B cell (primary cell): ENCODE results near the gene CEP164. TPM values are rescaled to one million over a fixed set of nuclear protein-coding genes. Genes with fewer than 3 reads are reported as not detected.

Experiments
- ATAC-seq: fragments of 200-7000 bp; cut with Tn5 transposase; one replicate; pipeline ENCODE4 v1.10.0; 2021; ENCODE audit warnings: low read depth, mild to moderate bottlenecking, moderate number of reproducible peaks, moderate library complexity
- CTCF ChIA-PET: fragments of 350-600 bp; sonication (Branson Sonifier 250); formaldehyde crosslinking; loops from one replicate; lab custom pipeline; 2021; ENCODE audit warnings: antibody characterized with exemption, inconsistent platforms; lab: Charles Lee
- POLR2A ChIA-PET: fragments of 350-600 bp; sonication (Branson Sonifier 250); formaldehyde crosslinking; loops from one replicate; lab custom pipeline; 2021; ENCODE audit warnings: antibody characterized with exemption; lab: Charles Lee
- DNase-seq: peaks from one replicate; pipeline ENCODE4 v3.0.0; 2013
- H2AFZ ChIP-seq: 2 replicates; pipeline ENCODE4 v1.6.1; 2012; ENCODE audit warnings: mild to moderate bottlenecking, low read depth, low read length; ENCODE audit not compliant: insufficient read depth, poor library complexity, severe bottlenecking
- H3K27ac ChIP-seq, 2 donors: 1 replicate in 1 of 2; 2 replicates in 1 of 2; pipeline ENCODE4 v1.5.1; 2012 to 2013; ENCODE audit warnings: low read length in 2 of 2, mild to moderate bottlenecking in 2 of 2, moderate library complexity in 1 of 2
- H3K27me3 ChIP-seq, 4 experiments: fragments of 200-600 bp in 1 of 4; sonication (generic) in 1 of 4; replicated peaks in 1 of 4; 1 replicate in 2 of 4; 2 replicates in 2 of 4; pipeline versions ENCODE4 v1.6.1 to v1.7.0; 2013 to 2016; ENCODE audit warnings: low read length in 3 of 4, mild to moderate bottlenecking in 2 of 4, mixed read lengths in 1 of 4, moderate library complexity in 1 of 4; ENCODE audit not compliant: insufficient read depth in 4 of 4, control insufficient read depth in 3 of 4; ENCODE audit errors: control extremely low read depth in 1 of 4
- H3K36me3 ChIP-seq, 2 experiments: replicated peaks in 1 of 2; 1 replicate in 1 of 2; 2 replicates in 1 of 2; pipeline versions ENCODE4 v1.6.1 to v1.7.1; 2013; ENCODE audit warnings: low read length in 1 of 2; ENCODE audit not compliant: insufficient read depth in 2 of 2, control insufficient read depth in 1 of 2; ENCODE audit errors: control extremely low read depth in 1 of 2, extremely low read depth in 1 of 2
- H3K4me1 ChIP-seq, 2 donors: fragments of 200-600 bp in 1 of 2; sonication (generic) in 1 of 2; 1 replicate in 1 of 2; 2 replicates in 1 of 2; pipeline versions ENCODE4 v1.5.1 to v1.6.1; 2013 to 2017; ENCODE audit warnings: low read length in 2 of 2; ENCODE audit not compliant: control insufficient read depth in 2 of 2, insufficient read depth in 2 of 2
- H3K4me2 ChIP-seq: replicated peaks from 2 replicates; pipeline ENCODE3; 2012; ENCODE audit warnings: mild to moderate bottlenecking, low read depth, low read length; ENCODE audit not compliant: poor library complexity, severe bottlenecking
- H3K4me3 ChIP-seq, 5 experiments: fragments of 200-600 bp in 1 of 5; sonication (generic) in 1 of 5; 1 replicate in 3 of 5; 2 replicates in 2 of 5; pipeline versions ENCODE4 v1.5.1 to v1.7.0; 2011 to 2016; ENCODE audit warnings: low read length in 4 of 5, mild to moderate bottlenecking in 4 of 5, low read depth in 2 of 5, control low read depth in 1 of 5, moderate library complexity in 1 of 5; ENCODE audit not compliant: insufficient read depth in 1 of 5; ENCODE audit errors: control extremely low read depth in 1 of 5, extremely low read depth in 1 of 5
- H3K79me2 ChIP-seq: fragments of 200-600 bp; sonication (generic); one replicate; pipeline ENCODE4 v1.6.0; 2016; ENCODE audit warnings: low read length; ENCODE audit not compliant: control insufficient read depth, insufficient read depth
- H3K9ac ChIP-seq: fragments of 200-600 bp; sonication (generic); 2 replicates; pipeline ENCODE4 v1.6.1; 2017; ENCODE audit warnings: mild to moderate bottlenecking, low read length, moderate library complexity
- H3K9me3 ChIP-seq, 3 donors: one replicate each; pipeline versions ENCODE4 v1.6.1 to v1.7.1; 2013; ENCODE audit warnings: low read length in 2 of 3; ENCODE audit not compliant: control insufficient read depth in 2 of 3, insufficient read depth in 1 of 3; ENCODE audit errors: control extremely low read depth in 1 of 3
- H4K20me1 ChIP-seq: 2 replicates; pipeline ENCODE4 v1.6.0; 2012; ENCODE audit warnings: mild to moderate bottlenecking, low read length; ENCODE audit not compliant: insufficient read depth, control insufficient read depth, poor library complexity, severe bottlenecking
- H3K27ac Mint-ChIP-seq: one replicate; pipeline ENCODE4 v1.8.0; 2021; ENCODE audit warnings: mixed read lengths
- H3K27me3 Mint-ChIP-seq: one replicate; pipeline ENCODE4 v1.8.0; 2021; ENCODE audit warnings: mixed read lengths
- H3K4me1 Mint-ChIP-seq: one replicate; pipeline ENCODE4 v1.8.0; 2021; ENCODE audit warnings: mixed read lengths
- H3K4me3 Mint-ChIP-seq: one replicate; pipeline ENCODE4 v1.8.0; 2021; ENCODE audit warnings: mixed read lengths
- H3K9me3 Mint-ChIP-seq: one replicate; pipeline ENCODE4 v1.8.0; 2022; ENCODE audit warnings: mixed read lengths; ENCODE audit not compliant: insufficient read depth
- CTCF ChIP-seq: fragments of 200-600 bp; IDR thresholded peaks from one replicate; pipeline ENCODE4 v1.8.0; 2022; ENCODE audit warnings: antibody characterized with exemption, mild to moderate bottlenecking
- EZH2 ChIP-seq: IDR thresholded peaks from 2 replicates; pipeline ENCODE4 v1.6.1; 2012; ENCODE audit warnings: borderline replicate concordance, low read depth, mild to moderate bottlenecking, moderate library complexity, low read length; ENCODE audit not compliant: insufficient read depth, poor library complexity, severe bottlenecking
- WGBS: methylation state at CpG from one replicate; pipeline ENCODE4 v1.1.5; 2013; ENCODE audit warnings: missing lambda C conversion rate; ENCODE audit not compliant: insufficient coverage; 5-methylcytosine and 5-hydroxymethylcytosine counted together
- intact Hi-C: fragments of 100-400 bp; cut with micrococcal nuclease; formaldehyde crosslinking; loops from one replicate; pipeline ENCODE4 v1.10.0; 2022
- polyA plus RNA-seq: library from polyadenylated mRNA; depleted of rRNA; stranded (reverse); fragments of >200 nt; gene quantifications from 2 replicates; pipeline ENCODE4 v1.2.3, GENCODE V29; 2012
- total RNA-seq, 2 donors: library from RNA; stranded (reverse); fragments of 120-200 nt in 1 of 2; gene quantifications; 1 replicate in 1 of 2; 2 replicates in 1 of 2; pipeline versions ENCODE4 v1.2.3 to v1.2.4, GENCODE V29; 2013 to 2022

CEP164 gene
- total and polyA plus RNA-seq, 2 donors (not counting 1 experiment from before 2014, with no cell fraction given) = 31.5 to 54.8 TPM

GRCh38 chr11:117418737-117419481 is 91.3 kb downstream of the CEP164 start:
- no peak for TF ChIP-seq EZH2
- TF ChIP-seq CTCF = no peak
- DNase-seq = no peak
- H3K9ac ChIP-seq = no peak overlapping the region
- no peak overlapping the region for H3K27ac ChIP-seq
- no peak overlapping the region for H3K4me3 ChIP-seq
- no peaks in the 10 kb centered on the region for H3K4me1 ChIP-seq
- no peak overlapping the region for H2AFZ ChIP-seq
- H3K27me3 ChIP-seq = no peaks in the 10 kb centered on the region
- peaks cover 0 to 2% (median 0%) of the 10 kb centered on the region in 3 donors for H3K9me3 ChIP-seq
- ATAC-seq = no peak
- no peaks in the 10 kb centered on the region for H4K20me1 ChIP-seq
- no peaks in the 10 kb centered on the region for H3K79me2 ChIP-seq
- no peaks in the 10 kb centered on the region for H3K36me3 ChIP-seq
- no peak overlapping the region for H3K4me3 Mint-ChIP-seq
- H3K27ac Mint-ChIP-seq = no peak overlapping the region
- H3K4me1 Mint-ChIP-seq = no peaks in the 10 kb centered on the region
- no peak overlapping the region for H3K4me2 ChIP-seq
- ChIA-PET CTCF (no interaction called here), POLR2A (interaction anchor here (0.7 kb wide), 1 partner anchor 10 kb away, joined by 3 read pairs; no protein-coding TSS in a partner anchor)
- intact Hi-C loops = no loop called here
- no peaks in the 10 kb centered on the region for H3K9me3 Mint-ChIP-seq
- H3K27me3 Mint-ChIP-seq = peaks cover 7% of the 10 kb centered on the region
- 96% methylated on average over 4 of the region's 12 CpGs for WGBS

GRCh38 chr11:117419482-117420142 is 92.0 kb downstream of the CEP164 start:
- Histone ChIP-seq H3K4me3 (no peak overlapping the region), H3K36me3 (no peaks in the 10 kb centered on the region), H3K27me3 (no peaks in the 10 kb centered on the region), H2AFZ (no peak overlapping the region), H3K4me1 (no peaks in the 10 kb centered on the region), H3K27ac (no peak overlapping the region), H4K20me1 (no peaks in the 10 kb centered on the region), H3K4me2 (no peak overlapping the region), H3K9me3 (peaks cover 0 to 2% (median 0%) of the 10 kb centered on the region in 3 donors), H3K9ac (no peak overlapping the region), H3K79me2 (no peaks in the 10 kb centered on the region)
- Mint-ChIP-seq H3K27ac (no peak overlapping the region), H3K4me1 (no peaks in the 10 kb centered on the region), H3K27me3 (peaks cover 7% of the 10 kb centered on the region), H3K9me3 (no peaks in the 10 kb centered on the region), H3K4me3 (no peak overlapping the region)
- ATAC-seq (no peak), DNase-seq (no peak)
- CTCF ChIA-PET = interaction anchor here (0.9 kb wide), 1 partner anchor 9 kb away, joined by 3 read pairs; no protein-coding TSS in a partner anchor
- WGBS = 79% methylated on average over 10 of the region's 12 CpGs
- intact Hi-C loops = no loop called here
- POLR2A ChIA-PET = interaction anchor here (0.7 kb wide), 1 partner anchor 11 kb away, joined by 3 read pairs; no protein-coding TSS in a partner anchor
- TF ChIP-seq CTCF (no peak), EZH2 (no peak)
